Upper lobe of left lung (tissue), 4 donors: Measurements from ENCODE around the gene SORCS1.

Experiments used
- EP300 ChIP-seq, 4 donors: sonication (generic); formaldehyde crosslinking; IDR thresholded peaks; one replicate each; pipeline ENCODE4 v1.5.1; 2017; ENCODE audit warnings: antibody characterized with exemption in 4 of 4, control low read depth in 2 of 4
- POLR2A ChIP-seq, 4 donors: fragments of 450-650 bp; IDR thresholded peaks; one replicate each; pipeline ENCODE4 v1.5.1; 2016 to 2017; ENCODE audit warnings: antibody characterized with exemption in 4 of 4, mild to moderate bottlenecking in 2 of 4

DNA sequence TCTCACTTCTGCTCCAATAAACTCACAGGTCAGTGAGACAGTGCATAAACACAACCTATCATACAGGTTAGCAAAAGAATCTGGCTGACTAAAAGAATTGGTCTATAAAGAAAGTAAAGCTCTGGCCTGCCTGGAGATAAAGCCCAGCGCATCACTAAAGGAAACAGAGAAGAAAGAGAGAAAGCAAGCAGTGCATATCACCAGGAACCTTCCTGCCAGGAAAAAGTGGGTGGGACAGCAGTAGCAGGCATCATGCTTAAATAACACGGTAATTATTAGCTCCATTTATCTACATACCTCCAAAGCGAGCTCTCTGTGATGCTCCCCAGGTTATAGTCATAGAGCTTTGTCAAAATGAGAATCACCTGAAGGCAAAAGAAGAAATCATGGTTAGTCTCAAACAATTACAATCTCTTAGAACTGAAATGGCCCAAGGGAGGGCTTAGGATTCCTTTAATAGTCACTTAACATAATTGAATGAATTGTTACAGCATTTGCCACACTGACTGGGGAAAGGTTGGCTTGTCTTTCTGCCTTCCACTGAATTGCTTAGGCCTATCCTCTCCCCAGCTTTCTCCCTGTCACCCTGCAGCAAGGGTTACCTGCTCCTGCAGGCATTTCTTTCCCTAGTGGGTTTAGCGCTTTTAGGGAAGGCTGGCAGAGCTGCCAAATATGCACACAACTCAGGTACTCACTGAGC, 208.1 kb downstream of the SORCS1 start:
- TF ChIP-seq EP300 (IDR thresholded peaks at IDR 0.05) (no peak), POLR2A (IDR thresholded peaks at IDR 0.05) (no peak)
